ENCODE measurements around the gene WNT1.

The WNT1 gene

DNA sequence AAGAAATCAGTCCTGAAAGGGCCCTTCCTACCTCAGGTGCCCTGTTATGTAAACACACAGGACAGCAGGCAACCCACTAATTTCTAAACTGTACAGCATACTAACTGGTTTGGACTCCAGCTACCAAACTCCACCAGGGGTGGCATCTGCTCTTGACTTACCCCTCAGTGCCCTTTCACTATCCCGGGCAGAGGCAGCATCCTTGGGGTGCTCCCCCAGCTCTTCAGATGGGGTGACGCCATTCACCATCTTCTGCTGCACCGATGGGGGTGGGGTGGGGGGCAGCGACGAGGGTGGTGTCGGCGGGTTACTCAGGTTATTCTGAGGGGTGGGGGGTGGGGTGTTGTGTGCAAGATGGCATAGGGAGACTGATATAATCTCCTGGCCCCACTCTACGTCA is 52.0 kb downstream of the WNT1 start:
- TF ChIP-seq ZBTB7A (IDR thresholded peaks at IDR 0.05; ENCODE audit: low read depth): no peak
- no peak for TF ChIP-seq YY1 (IDR thresholded peaks at IDR 0.05; ENCODE audit: low read depth)
- TF ChIP-seq, protein P1, sequence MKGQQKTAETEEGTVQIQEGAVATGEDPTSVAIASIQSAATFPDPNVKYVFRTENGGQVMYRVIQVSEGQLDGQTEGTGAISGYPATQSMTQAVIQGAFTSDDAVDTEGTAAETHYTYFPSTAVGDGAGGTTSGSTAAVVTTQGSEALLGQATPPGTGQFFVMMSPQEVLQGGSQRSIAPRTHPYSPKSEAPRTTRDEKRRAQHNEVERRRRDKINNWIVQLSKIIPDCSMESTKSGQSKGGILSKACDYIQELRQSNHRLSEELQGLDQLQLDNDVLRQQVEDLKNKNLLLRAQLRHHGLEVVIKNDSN (IDR thresholded peaks at IDR 0.05): no peak
- TF ChIP-seq NFIC (IDR thresholded peaks at IDR 0.05): no peak
- no peak for TF ChIP-seq EP300 (IDR thresholded peaks at IDR 0.05; ENCODE audit: borderline replicate concordance)
- TF ChIP-seq REST (IDR thresholded peaks at IDR 0.05; ENCODE audit: low read depth): no peak
- no peak for TF ChIP-seq TAF1 (IDR thresholded peaks at IDR 0.05; ENCODE audit: low read depth)
- TF ChIP-seq TCF12 (IDR thresholded peaks at IDR 0.05; ENCODE audit: low read depth): no peak
- TF ChIP-seq, protein P2, sequence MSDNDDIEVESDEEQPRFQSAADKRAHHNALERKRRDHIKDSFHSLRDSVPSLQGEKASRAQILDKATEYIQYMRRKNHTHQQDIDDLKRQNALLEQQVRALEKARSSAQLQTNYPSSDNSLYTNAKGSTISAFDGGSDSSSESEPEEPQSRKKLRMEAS (IDR thresholded peaks at IDR 0.05): no peak
- no peak for TF ChIP-seq TEAD4 (IDR thresholded peaks at IDR 0.05)
- TF ChIP-seq CEBPB (IDR thresholded peaks at IDR 0.05): no peak
- no peak for TF ChIP-seq RAD21 (IDR thresholded peaks at IDR 0.05; ENCODE audit: low read depth)
- no peak for TF ChIP-seq FOXM1 (IDR thresholded peaks at IDR 0.05; ENCODE audit: borderline replicate concordance, low read depth)
- no peak for TF ChIP-seq CREB1 (IDR thresholded peaks at IDR 0.05; ENCODE audit: low read depth)
- no peak for TF ChIP-seq EGR1 (IDR thresholded peaks at IDR 0.05)

GRCh38 chr12:49030714-49031572 is 52.8 kb downstream of the WNT1 start:
- no peak for TF ChIP-seq EP300 (IDR thresholded peaks at IDR 0.05; ENCODE audit: borderline replicate concordance)
- no peak for TF ChIP-seq CEBPB (IDR thresholded peaks at IDR 0.05)
- TF ChIP-seq RAD21 (IDR thresholded peaks at IDR 0.05; ENCODE audit: low read depth): no peak
- no peak for TF ChIP-seq ZBTB7A (IDR thresholded peaks at IDR 0.05; ENCODE audit: low read depth)
- TF ChIP-seq, protein P1 (IDR thresholded peaks at IDR 0.05): no peak
- no peak for TF ChIP-seq TEAD4 (IDR thresholded peaks at IDR 0.05)
- TF ChIP-seq TAF1 (IDR thresholded peaks at IDR 0.05; ENCODE audit: low read depth): no peak
- TF ChIP-seq YY1 (IDR thresholded peaks at IDR 0.05; ENCODE audit: low read depth): no peak
- no peak for TF ChIP-seq FOXM1 (IDR thresholded peaks at IDR 0.05; ENCODE audit: borderline replicate concordance, low read depth)
- TF ChIP-seq NFIC (IDR thresholded peaks at IDR 0.05): no peak
- no peak for TF ChIP-seq EGR1 (IDR thresholded peaks at IDR 0.05)
- TF ChIP-seq TCF12 (IDR thresholded peaks at IDR 0.05; ENCODE audit: low read depth): no peak

- TF ChIP-seq NFIC (IDR thresholded peaks at IDR 0.05) (no peak), TEAD4 (IDR thresholded peaks at IDR 0.05) (no peak), TAF1 (IDR thresholded peaks at IDR 0.05; ENCODE audit: low read depth) (no peak), YY1 (IDR thresholded peaks at IDR 0.05; ENCODE audit: low read depth) (no peak), CREB1 (IDR thresholded peaks at IDR 0.05; ENCODE audit: low read depth) (no peak), EGR1 (IDR thresholded peaks at IDR 0.05) (no peak), TCF12 (IDR thresholded peaks at IDR 0.05; ENCODE audit: low read depth) (no peak)
- TF ChIP-seq, protein P2 (IDR thresholded peaks at IDR 0.05): no peak
- TF ChIP-seq, protein P1 (IDR thresholded peaks at IDR 0.05): no peak
These were observed 53.5 kb downstream of the WNT1 start for GRCh38 chr12:49031573-49032161.
